DOHH2 (cell line): Measurements from ENCODE around the gene FAM234B.

ENCODE experiments used
- EZH2phosphoT487 ChIP-seq: fragments of 200-600 bp; sonication (generic); IDR thresholded peaks from 2 replicates; pipeline ENCODE4 v1.6.1; 2017; ENCODE audit warnings: borderline replicate concordance, mild to moderate bottlenecking, antibody characterized with exemption, low read length, moderate library complexity, mixed read lengths
- TF ChIP-seq, protein P1 (sequence below): fragments of 200-600 bp; sonication (generic); IDR thresholded peaks from one replicate; pipeline ENCODE4 v1.5.1; 2014; ENCODE audit warnings: antibody characterized with exemption, mild to moderate bottlenecking, low read depth, low read length; ENCODE audit not compliant: poor library complexity, severe bottlenecking

DNA sequence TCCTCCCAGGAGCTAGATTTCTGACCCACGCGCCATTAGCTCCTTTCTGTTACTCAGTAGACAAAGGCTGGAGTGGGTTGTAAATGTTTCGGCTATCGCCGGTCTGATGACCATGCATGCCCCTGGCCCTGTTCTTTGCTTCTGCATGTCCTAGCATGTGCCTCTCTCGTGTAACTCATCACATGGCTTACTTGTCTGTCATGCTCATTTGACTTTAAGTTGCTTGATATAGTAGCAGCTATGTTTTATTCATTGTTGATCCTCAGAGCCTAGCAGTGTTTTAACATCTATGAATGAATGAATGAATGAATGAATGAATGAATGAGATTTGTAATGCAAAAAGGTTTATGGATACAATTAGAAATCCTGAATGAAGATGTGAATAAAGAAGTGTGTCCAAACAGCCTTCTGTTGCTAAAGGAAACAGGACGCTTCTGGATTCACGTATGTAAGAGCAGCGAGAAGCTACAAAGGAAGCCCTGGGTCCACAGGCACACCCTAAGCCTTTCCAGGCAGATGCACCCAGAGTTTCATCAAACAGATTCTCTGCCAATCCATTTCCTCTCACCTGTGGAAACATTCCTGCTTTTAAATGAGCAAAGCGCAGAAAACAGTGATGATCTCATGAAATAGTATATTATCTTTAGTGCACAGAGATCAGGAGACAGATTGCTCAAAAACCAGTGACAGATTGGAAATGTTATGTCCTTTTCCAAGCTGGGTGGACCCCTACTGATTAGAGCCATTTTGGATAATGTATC lies 55.8 kb downstream of the FAM234B start:
- TF ChIP-seq, protein P1, sequence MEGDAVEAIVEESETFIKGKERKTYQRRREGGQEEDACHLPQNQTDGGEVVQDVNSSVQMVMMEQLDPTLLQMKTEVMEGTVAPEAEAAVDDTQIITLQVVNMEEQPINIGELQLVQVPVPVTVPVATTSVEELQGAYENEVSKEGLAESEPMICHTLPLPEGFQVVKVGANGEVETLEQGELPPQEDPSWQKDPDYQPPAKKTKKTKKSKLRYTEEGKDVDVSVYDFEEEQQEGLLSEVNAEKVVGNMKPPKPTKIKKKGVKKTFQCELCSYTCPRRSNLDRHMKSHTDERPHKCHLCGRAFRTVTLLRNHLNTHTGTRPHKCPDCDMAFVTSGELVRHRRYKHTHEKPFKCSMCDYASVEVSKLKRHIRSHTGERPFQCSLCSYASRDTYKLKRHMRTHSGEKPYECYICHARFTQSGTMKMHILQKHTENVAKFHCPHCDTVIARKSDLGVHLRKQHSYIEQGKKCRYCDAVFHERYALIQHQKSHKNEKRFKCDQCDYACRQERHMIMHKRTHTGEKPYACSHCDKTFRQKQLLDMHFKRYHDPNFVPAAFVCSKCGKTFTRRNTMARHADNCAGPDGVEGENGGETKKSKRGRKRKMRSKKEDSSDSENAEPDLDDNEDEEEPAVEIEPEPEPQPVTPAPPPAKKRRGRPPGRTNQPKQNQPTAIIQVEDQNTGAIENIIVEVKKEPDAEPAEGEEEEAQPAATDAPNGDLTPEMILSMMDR: no peak
- no peak for TF ChIP-seq EZH2phosphoT487
